ENCODE measurements around the gene OPN1SW. TPM values are rescaled to one million over a fixed set of nuclear protein-coding genes. Genes with fewer than 3 reads are reported as not detected.

The OPN1SW gene
- total RNA-seq, 1 donor from 2014 or later: not detected

DNA sequence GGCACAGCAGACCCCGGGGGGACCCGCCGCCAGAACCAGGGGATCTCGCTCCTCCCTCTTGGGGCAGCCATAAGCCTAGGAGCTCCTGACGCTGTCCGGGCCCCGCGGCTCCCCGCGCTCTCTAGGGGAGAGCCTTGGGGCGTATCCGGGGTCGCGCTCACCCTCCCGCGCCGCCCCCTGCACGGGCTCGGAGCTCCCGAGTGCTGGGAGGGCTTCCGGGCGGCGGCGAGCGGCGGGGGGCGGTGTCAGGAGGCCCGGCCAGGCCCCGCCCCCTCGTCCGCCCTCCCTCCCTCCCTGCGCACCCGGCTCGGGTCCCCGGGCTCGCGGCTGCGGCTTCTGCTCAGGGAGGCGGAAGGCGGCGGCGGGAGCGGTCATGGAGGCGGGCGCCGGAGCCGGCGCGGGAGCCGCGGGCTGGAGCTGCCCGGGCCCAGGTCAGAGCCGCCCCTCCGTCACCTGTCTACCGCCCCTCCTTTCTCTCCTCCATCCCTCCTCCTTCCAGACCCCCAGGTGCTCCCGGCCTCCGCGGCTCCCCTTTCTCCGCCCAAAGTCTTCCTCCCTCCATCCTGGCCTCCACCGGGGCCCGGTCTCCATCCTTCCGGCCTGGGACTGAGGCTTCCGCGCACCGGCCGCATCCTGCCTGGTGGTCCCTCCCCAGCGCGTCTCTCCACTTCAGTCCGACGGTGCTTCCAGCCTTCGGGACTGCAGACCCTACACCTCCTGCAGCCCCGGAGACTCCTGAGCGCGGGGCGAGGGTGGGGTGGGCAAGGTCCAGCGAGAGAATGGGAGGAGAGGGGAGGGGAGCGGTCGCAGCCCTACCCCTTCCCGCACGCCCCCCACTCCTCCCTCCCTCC lies 15.8 kb upstream of the OPN1SW start, which contains the start of gene CCDC136:
Gene CCDC136 (plus strand): TSS at position 848 of the 851 bp plus-strand sequence. CDS start 444 bp downstream, outside the sequence.
- Mint-ChIP-seq H3K36me3 (ENCODE audit: low read depth, unreplicated experiment) (peaks cover 12% of the 10 kb centered on the region), H3K27ac (ENCODE audit: unreplicated experiment) (no peak within 1 kb of the TSS)
- peak; percentile 58 for DNase-seq (ENCODE audit: low spot score)

DNA sequence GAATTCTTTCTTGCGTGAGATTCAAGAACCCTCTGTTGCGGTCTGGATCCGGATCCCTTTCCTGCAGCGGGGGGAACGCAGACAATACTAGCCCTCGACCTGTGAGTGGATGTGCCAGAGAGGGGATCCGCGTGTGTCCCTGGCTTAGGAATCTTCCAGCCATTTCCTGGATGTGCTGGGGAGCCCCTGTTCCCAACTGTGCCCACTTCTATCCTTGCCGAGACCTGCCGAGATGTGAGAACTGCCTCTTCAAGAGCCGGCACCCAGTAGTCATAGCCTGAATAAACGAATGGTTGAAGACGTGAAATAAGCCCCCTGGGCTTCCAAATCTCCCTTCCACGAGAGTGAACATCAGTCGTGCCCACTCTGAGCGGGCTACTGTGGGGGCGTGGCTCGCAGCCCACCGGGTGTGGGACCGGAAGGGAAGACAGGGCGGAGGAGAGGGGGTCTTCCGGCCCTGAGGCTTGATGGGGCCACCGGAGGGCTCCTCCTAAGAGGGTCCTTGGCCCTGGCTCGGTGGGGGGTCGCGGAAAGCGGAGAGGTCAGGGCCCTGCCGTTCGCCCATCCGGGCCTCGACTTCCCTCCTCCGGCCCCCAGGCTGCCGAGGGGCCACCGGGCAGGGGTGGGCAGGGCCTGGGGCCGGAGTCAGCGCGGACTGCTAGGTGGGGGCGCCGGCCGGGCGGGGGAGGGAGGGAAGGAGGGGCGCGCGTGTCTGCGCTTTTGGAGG lies 14.9 kb upstream of the OPN1SW start:
- peaks cover 4% of the 10 kb centered on the region for H3K27me3 Mint-ChIP-seq (ENCODE audit: unreplicated experiment)
- DNase-seq (ENCODE audit: low spot score): no peak
- H3K9me3 Mint-ChIP-seq (ENCODE audit: unreplicated experiment): no peaks in the 10 kb centered on the region
- H3K4me3 Mint-ChIP-seq (ENCODE audit: unreplicated experiment): peak overlapping the region; percentile 89
- H3K4me1 Mint-ChIP-seq (ENCODE audit: unreplicated experiment): peaks cover 15% of the 10 kb centered on the region
- H3K36me3 Mint-ChIP-seq (ENCODE audit: low read depth, unreplicated experiment): peaks cover 12% of the 10 kb centered on the region
- TF ChIP-seq, protein P1, sequence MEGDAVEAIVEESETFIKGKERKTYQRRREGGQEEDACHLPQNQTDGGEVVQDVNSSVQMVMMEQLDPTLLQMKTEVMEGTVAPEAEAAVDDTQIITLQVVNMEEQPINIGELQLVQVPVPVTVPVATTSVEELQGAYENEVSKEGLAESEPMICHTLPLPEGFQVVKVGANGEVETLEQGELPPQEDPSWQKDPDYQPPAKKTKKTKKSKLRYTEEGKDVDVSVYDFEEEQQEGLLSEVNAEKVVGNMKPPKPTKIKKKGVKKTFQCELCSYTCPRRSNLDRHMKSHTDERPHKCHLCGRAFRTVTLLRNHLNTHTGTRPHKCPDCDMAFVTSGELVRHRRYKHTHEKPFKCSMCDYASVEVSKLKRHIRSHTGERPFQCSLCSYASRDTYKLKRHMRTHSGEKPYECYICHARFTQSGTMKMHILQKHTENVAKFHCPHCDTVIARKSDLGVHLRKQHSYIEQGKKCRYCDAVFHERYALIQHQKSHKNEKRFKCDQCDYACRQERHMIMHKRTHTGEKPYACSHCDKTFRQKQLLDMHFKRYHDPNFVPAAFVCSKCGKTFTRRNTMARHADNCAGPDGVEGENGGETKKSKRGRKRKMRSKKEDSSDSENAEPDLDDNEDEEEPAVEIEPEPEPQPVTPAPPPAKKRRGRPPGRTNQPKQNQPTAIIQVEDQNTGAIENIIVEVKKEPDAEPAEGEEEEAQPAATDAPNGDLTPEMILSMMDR (IDR thresholded peaks at IDR 0.05; ENCODE audit: unreplicated experiment): no peak
- H3K27ac Mint-ChIP-seq (ENCODE audit: unreplicated experiment): peak overlapping the region; percentile 58

More for the DNA sequence above, 15.8 kb upstream of the OPN1SW start, which contains the start of gene CCDC136:
- peaks cover 4% of the 10 kb centered on the region for H3K27me3 Mint-ChIP-seq (ENCODE audit: unreplicated experiment)
- H3K4me1 Mint-ChIP-seq (ENCODE audit: unreplicated experiment): peaks cover 15% of the 10 kb centered on the region
- no peaks in the 10 kb centered on the region for H3K9me3 Mint-ChIP-seq (ENCODE audit: unreplicated experiment)
- peak within 1 kb of the TSS; percentile 83 for H3K4me3 Mint-ChIP-seq (ENCODE audit: unreplicated experiment)
- TF ChIP-seq, protein P1 (IDR thresholded peaks at IDR 0.05; ENCODE audit: unreplicated experiment): no peak

DNA sequence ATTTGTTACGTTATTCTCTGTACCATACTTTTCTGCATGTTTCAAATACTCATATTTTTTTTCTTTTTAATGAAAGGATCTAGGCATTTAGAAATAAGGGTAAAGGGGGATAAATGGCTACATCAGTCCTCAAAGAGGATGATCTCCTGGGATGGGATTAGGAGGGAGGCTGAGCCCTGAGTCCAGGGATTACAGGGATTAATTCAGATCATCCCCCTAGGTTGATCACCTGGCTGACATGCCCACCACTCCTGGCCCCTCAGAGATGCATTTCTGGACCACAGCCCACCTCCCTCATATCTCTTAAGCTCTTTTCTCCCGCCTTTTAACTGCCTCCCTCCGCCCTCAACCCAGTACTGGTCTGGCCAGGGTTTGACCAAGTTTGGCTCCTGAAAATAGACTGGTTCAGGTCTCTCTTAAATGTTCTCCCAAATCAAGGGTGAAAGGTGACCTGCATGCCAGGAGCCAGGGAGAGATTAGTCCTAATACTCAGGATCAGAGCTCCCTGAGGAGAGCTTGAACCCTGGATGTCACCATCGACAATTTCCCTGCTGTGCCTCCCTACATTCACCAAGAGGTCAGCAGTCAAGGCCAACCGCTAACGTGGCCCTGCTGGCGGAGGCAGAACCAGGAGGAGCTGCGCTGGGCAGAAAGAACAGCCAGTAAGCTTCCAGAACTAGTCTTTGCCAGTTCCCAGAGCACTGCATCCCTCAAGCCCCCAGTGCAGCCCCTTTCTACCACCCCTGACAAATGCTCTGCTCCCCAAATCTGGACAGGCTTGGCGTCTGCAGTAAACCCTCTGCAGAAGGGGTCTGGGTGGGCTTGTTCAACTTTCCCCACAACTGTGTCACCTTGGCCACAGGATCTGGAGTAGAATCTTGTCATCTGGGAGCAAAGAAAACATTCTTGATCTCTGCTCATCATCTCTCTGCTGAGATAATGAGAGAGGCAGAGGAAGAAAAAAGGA lies 13.1 kb upstream of the OPN1SW start:
- TF ChIP-seq, protein P1 (IDR thresholded peaks at IDR 0.05; ENCODE audit: unreplicated experiment): no peak
- no peak for DNase-seq (ENCODE audit: low spot score)
- Mint-ChIP-seq H3K9me3 (ENCODE audit: unreplicated experiment) (no peaks in the 10 kb centered on the region), H3K4me1 (ENCODE audit: unreplicated experiment) (peaks cover 10% of the 10 kb centered on the region), H3K36me3 (ENCODE audit: low read depth, unreplicated experiment) (no peaks in the 10 kb centered on the region), H3K27ac (ENCODE audit: unreplicated experiment) (no peak overlapping the region), H3K4me3 (ENCODE audit: unreplicated experiment) (no peak overlapping the region), H3K27me3 (ENCODE audit: unreplicated experiment) (peaks cover 4% of the 10 kb centered on the region)

DNA sequence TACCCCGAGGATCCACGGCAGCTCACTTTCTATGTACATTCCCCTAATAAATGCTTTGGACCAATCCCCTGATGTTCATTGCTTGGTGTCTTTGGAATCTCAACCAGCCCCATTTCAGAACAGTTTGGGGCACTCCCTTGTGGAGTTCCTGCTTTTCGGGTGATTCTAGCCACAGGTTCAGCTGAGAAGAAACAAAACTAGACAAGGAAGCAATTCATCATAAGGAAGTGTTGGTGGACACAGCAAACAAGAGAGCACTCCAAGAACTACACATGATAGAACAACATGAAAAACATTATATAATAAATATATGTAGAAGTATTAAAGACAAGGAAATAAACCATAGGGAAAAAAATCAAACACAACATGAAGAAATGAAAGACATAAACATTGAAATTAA lies 10.1 kb upstream of the OPN1SW start:
- TF ChIP-seq, protein P1 (IDR thresholded peaks at IDR 0.05; ENCODE audit: unreplicated experiment): no peak
- H3K27me3 Mint-ChIP-seq (ENCODE audit: unreplicated experiment): peaks cover 11% of the 10 kb centered on the region
- no peak overlapping the region for H3K4me3 Mint-ChIP-seq (ENCODE audit: unreplicated experiment)
- no peaks in the 10 kb centered on the region for H3K9me3 Mint-ChIP-seq (ENCODE audit: unreplicated experiment)
- peaks cover 14% of the 10 kb centered on the region for H3K4me1 Mint-ChIP-seq (ENCODE audit: unreplicated experiment)
- DNase-seq (ENCODE audit: low spot score): no peak
- no peak overlapping the region for H3K27ac Mint-ChIP-seq (ENCODE audit: unreplicated experiment)
- H3K36me3 Mint-ChIP-seq (ENCODE audit: low read depth, unreplicated experiment): no peaks in the 10 kb centered on the region

Data from endothelial cell (in vitro differentiated cells).